Upper lobe of left lung (tissue), 6 donors: ENCODE measurements around the gene SPATA25. TPM values are rescaled to one million over a fixed set of nuclear protein-coding genes. Genes with fewer than 3 reads are reported as not detected.

ENCODE experiments used
- ATAC-seq, 2 donors: fragments of 200-7000 bp; cut with Tn5 transposase; one replicate each; pipeline ENCODE4 v1.9.1; 2022; ENCODE audit warnings: mild to moderate bottlenecking in 2 of 2, moderate library complexity in 2 of 2; ENCODE audit not compliant: low FRiP score in 2 of 2
- DNase-seq, 2 donors: peaks; one replicate each; pipeline ENCODE4 v3.0.0-alpha.2; 2019 to 2020
- H3K27ac ChIP-seq, 4 donors: fragments of 200-600 bp; sonication (generic); one replicate each; pipeline ENCODE4 v1.5.1; 2016 to 2019
- H3K27me3 ChIP-seq, 4 donors: fragments of 200-600 bp; sonication (generic); one replicate each; pipeline ENCODE4 v1.5.1; 2017 to 2019
- H3K36me3 ChIP-seq, 4 donors: fragments of 200-600 bp; sonication (generic); one replicate each; pipeline ENCODE4 v1.5.1; 2016 to 2019
- H3K4me1 ChIP-seq, 4 donors: fragments of 200-600 bp; sonication (generic); one replicate each; pipeline ENCODE4 v1.5.1; 2018 to 2019
- H3K4me3 ChIP-seq, 4 donors: fragments of 200-600 bp; sonication (generic); one replicate each; pipeline ENCODE4 v1.5.1; 2017 to 2019; ENCODE audit warnings: mild to moderate bottlenecking in 2 of 4, moderate library complexity in 1 of 4
- H3K9me3 ChIP-seq, 4 donors: fragments of 200-600 bp; sonication (generic); one replicate each; pipeline ENCODE4 v1.5.1; 2018 to 2019
- CTCF ChIP-seq, 6 experiments: fragments of 450-650 bp in 4 of 6; fragments of 200-600 bp in 2 of 6; sonication (generic) in 2 of 6; IDR thresholded peaks; one replicate each; pipeline ENCODE4 v1.5.1; 2016 to 2019; ENCODE audit warnings: antibody characterized with exemption in 6 of 6
- EP300 ChIP-seq, 4 donors: sonication (generic); formaldehyde crosslinking; IDR thresholded peaks; one replicate each; pipeline ENCODE4 v1.5.1; 2017; ENCODE audit warnings: antibody characterized with exemption in 4 of 4, control low read depth in 2 of 4
- POLR2A ChIP-seq, 4 donors: fragments of 450-650 bp; IDR thresholded peaks; one replicate each; pipeline ENCODE4 v1.5.1; 2016 to 2017; ENCODE audit warnings: antibody characterized with exemption in 4 of 4, mild to moderate bottlenecking in 2 of 4
- POLR2AphosphoS5 ChIP-seq, 2 donors: sonication (generic); formaldehyde crosslinking; IDR thresholded peaks; one replicate each; pipeline ENCODE4 v1.5.1; 2017; ENCODE audit warnings: antibody characterized with exemption in 2 of 2
- WGBS, 2 donors: methylation state at CpG; one replicate each; pipeline ENCODE4 v1.1.5; 2017 to 2018; 5-methylcytosine and 5-hydroxymethylcytosine counted together
- total RNA-seq, 6 donors: library from RNA; depleted of rRNA in 4 of 6; stranded (reverse); fragments of >200 nt in 4 of 6; gene quantifications; one replicate each; pipeline versions ENCODE4 v1.1.0 to v1.2.1, GENCODE V29; 2016 to 2021
- donor health status: DM: no; HTN: no; CAD: no; lungs with moderate emphysema.
- donor health status: DM: no; HTN: yes; CAD: no; lungs with severe emphysema.

Gene SPATA25
- total RNA-seq, 6 donors from 2014 or later: 1.3 to 11.5 (median 1.6) TPM

DNA sequence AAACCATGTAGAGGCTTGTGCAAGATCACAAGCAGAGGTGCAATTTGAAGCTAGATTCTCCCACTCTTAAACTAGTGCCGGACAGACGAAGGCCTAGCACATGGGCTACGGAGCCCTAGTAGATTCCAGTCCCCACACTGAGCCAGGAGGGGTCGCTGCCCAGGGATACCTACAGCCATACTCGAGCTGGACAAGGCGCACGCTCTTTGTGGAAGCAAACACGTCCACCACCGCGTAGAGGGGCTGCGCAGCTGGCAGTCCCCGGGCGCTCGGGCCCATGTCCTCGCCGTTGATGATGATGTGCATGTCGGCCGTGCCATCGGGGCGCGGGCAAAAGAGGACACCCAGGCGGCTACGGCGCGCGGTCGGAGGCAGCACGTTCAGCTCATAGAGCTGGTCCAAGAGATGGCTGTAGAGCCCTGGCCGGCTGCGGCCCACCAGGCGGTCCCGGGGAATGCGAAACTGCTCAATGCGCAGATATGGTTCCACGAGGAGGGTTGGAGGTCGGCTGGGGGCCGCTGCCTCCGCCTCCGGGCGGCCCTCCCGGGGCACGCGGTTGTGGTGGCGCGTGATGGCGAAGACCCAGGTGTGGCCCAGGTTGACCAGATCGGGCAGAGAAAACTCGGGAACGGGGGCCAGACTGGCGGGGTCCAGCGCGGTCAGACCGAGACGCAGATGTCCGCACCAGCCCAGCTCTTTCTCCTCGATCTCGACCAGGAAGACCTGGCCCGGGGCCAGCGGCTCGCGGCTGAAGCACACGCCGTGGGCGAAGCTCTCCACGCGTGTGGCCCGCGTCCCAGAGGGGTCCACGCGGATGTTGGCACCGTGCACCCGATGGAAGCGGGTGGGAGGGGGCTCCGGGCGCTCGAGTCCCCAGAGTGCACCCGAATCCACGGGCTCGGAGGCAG, 2.9 kb upstream of the SPATA25 start:
- ATAC-seq (peak; percentile 83 to 91), DNase-seq (peak; percentile 90 to 92)
- Histone ChIP-seq H3K27me3 (no peaks in the 10 kb centered on the region), H3K27ac (peak overlapping the region; percentile 59 to 91 (median 80)), H3K4me3 (peak overlapping the region; percentile 71 to 96 (median 90)), H3K4me1 (peaks cover 23 to 35% (median 28%) of the 10 kb centered on the region in 4 donors), H3K36me3 (peaks cover 8 to 45% (median 26%) of the 10 kb centered on the region in 4 donors), H3K9me3 (no peaks in the 10 kb centered on the region)
- TF ChIP-seq POLR2AphosphoS5 (IDR thresholded peaks at IDR 0.05) (peak in 1 of 2 donors; percentile 48), CTCF (IDR thresholded peaks at IDR 0.05) (peak; percentile 56 to 75 (median 68)), POLR2A (IDR thresholded peaks at IDR 0.05) (peak in 1 of 4 donors; percentile 25), EP300 (IDR thresholded peaks at IDR 0.05) (no peak)
- 2 to 4% methylated on average over 23 to 55 of the region's 79 CpGs for WGBS, 2 donors

DNA sequence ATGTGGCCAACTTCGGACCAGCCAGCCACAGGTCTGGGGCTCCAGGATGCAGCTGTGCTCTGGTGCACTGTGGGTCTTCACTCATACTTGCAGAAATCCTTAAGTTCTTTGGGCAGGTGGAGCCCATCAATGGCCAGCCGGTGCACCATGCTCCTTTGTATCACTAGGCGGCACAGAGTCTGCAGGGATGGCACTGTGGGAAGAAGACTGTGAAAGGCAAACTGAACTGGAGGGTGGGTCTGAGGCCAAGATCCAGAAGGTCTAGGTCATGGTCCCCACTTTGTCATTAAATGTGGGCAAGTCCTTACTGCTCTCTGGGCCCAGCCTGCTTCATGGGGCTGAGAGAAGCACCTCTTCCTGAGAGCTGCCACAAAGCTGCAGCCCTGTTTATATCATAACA, 1.3 kb upstream of the SPATA25 start:
- Histone ChIP-seq H3K4me3 (no peak overlapping the region), H3K27ac (no peak overlapping the region), H3K4me1 (peaks cover 26 to 44% (median 32%) of the 10 kb centered on the region in 4 donors), H3K9me3 (no peaks in the 10 kb centered on the region), H3K27me3 (no peaks in the 10 kb centered on the region), H3K36me3 (peaks cover 0 to 40% (median 16%) of the 10 kb centered on the region in 4 donors)
- DNase-seq: no peak
- WGBS, 2 donors: 93 to 100% methylated on average over 2 to 3 of the region's 3 CpGs
- TF ChIP-seq CTCF (IDR thresholded peaks at IDR 0.05): no peak
- no peak for TF ChIP-seq POLR2AphosphoS5 (IDR thresholded peaks at IDR 0.05)
- no peak for TF ChIP-seq EP300 (IDR thresholded peaks at IDR 0.05)
- TF ChIP-seq POLR2A (IDR thresholded peaks at IDR 0.05): no peak
- ATAC-seq: no peak

- H3K4me1 ChIP-seq: peaks cover 12 to 30% (median 22%) of the 10 kb centered on the region in 4 donors
- H3K4me3 ChIP-seq: no peak overlapping the region
- 94% methylated on average over 11 to 18 of the region's 19 CpGs for WGBS, 2 donors
- TF ChIP-seq POLR2A (IDR thresholded peaks at IDR 0.05): no peak
- no peak for TF ChIP-seq CTCF (IDR thresholded peaks at IDR 0.05)
- no peak for TF ChIP-seq EP300 (IDR thresholded peaks at IDR 0.05)
- no peak for TF ChIP-seq POLR2AphosphoS5 (IDR thresholded peaks at IDR 0.05)
- ATAC-seq (no peak), DNase-seq (no peak)
- H3K27me3 ChIP-seq: no peaks in the 10 kb centered on the region
- no peaks in the 10 kb centered on the region for H3K9me3 ChIP-seq
- H3K27ac ChIP-seq: no peak overlapping the region
- H3K36me3 ChIP-seq: peaks cover 0 to 45% (median 20%) of the 10 kb centered on the region in 4 donors
Observed at GRCh38 chr20:45886590-45887345, 654 bp downstream of the SPATA25 start.

DNA sequence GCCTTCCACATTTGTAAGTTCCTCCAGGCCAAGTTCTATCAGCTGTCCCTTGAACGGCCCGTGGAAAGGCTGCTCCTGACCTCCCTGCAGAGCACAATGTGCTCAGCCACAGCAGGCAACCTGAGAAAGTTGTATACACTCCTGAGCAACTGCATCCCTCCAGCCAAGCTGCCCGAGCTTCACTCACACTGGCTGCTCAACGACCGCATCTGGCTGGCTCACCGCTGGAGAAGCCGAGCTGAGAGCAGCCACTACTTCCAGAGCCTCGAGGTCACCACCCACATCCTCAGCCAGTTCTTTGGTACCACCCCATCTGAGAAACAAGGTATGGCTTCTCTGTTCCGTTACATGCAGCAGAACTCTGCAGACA, 4.3 kb downstream of the SPATA25 start:
- 85 to 90% methylated on average over 7 to 9 of the region's 9 CpGs for whole genome bisulfite sequencing, 2 donors
- no peak overlapping the region for H3K4me3 ChIP-seq
- peaks cover 12 to 26% (median 17%) of the 10 kb centered on the region in 4 donors for H3K4me1 ChIP-seq
- H3K36me3 ChIP-seq: peaks cover 1 to 52% (median 23%) of the 10 kb centered on the region in 4 donors
- no peak overlapping the region for H3K27ac ChIP-seq
- H3K27me3 ChIP-seq: no peaks in the 10 kb centered on the region
- no peaks in the 10 kb centered on the region for H3K9me3 ChIP-seq
- no peak for ATAC-seq
- no peak for DNase-seq
- TF ChIP-seq CTCF (IDR thresholded peaks at IDR 0.05): no peak
- no peak for TF ChIP-seq POLR2A (IDR thresholded peaks at IDR 0.05)
- TF ChIP-seq POLR2AphosphoS5 (IDR thresholded peaks at IDR 0.05): no peak
- TF ChIP-seq EP300 (IDR thresholded peaks at IDR 0.05): no peak
